Tongue (tissue), 2 donors: ENCODE measurements around the gene UTP14A. TPM values are rescaled to one million over a fixed set of nuclear protein-coding genes. Genes with fewer than 3 reads are reported as not detected.
"Not testable (repeated sequence)": the region's sequence is repeated elsewhere in the genome, so short reads cannot be mapped to it uniquely, and the experiment has no call there.

ENCODE experiments used
- DNase-seq: peaks from one replicate; pipeline ENCODE4 v3.0.0-alpha.2; 2015
- total RNA-seq: library from RNA; depleted of rRNA; stranded (reverse); fragments of >200 nt; gene quantifications from one replicate; pipeline ENCODE4 v1.2.3, GENCODE V29; 2014

The UTP14A gene
- 21.0 TPM for total RNA-seq

DNA sequence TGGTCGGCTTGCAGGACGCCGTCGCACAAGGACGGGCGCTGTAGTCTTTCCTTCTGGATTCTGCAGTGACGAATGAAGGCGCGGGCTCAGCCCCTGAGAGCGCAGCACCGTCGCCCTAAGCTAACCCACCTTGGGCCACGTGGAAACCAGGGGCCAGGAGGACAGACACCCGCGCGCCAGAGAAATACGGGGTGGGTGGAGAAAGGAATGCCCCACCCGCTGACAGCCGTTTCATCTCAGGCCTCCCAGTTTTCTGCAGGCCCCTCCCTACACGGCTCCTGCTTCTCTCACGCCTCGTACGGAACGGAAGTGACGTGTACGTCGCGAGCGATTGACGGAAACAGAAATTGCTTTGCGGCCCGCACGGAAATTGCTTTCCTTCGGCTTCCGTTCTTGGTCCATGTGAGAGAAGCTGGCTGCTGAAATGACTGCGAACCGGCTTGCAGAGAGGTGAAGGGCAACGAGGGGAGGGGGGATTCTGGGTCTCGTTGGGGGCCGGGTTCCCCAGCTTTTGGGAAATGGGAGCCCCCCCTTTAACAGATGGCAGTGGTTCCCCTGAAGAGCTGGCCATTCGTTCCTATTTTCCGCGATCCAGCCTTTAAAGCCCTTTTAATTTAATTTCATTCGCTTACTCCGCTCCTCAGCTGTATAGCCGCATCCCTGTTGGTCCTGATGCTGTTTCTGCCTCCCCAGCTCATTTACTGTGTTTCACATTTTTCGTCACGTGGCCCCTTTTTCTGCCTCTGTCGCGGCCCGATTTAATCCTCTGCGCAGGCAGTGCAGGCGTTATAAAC, at the start of gene UTP14A:
TSS of gene UTP14A (plus strand) at position 378 of the 794 bp plus-strand sequence. CDS start at position 425, 47 bp downstream.
- DNase-seq: peak; percentile 96

- DNase-seq: not testable (repeated sequence)
These were observed 46.8 kb upstream of the UTP14A start for GRCh38 chrX:129859134-129859533.

DNA sequence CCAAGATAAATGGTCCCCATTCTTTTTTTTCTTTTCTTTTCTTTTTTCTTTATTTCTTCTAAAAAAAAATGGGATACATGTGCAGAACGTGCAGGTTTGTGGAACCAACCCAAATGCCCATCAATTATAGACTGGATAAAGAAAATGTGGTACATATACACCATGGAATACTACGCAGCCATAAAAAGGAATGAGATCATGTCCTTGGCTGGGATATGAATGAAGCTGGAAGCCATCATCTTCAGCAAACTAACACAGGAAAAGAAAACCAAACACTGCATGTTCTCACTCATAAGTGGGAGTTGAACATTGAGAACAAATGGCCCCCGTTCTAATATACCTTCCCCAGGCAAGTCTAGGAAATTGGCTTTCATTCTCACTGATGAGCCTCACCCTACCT, 39.6 kb upstream of the UTP14A start:
- not testable (repeated sequence) for DNase-seq

- no peak for DNase-seq
These were observed 33.4 kb upstream of the UTP14A start for GRCh38 chrX:129872524-129872923.

DNA sequence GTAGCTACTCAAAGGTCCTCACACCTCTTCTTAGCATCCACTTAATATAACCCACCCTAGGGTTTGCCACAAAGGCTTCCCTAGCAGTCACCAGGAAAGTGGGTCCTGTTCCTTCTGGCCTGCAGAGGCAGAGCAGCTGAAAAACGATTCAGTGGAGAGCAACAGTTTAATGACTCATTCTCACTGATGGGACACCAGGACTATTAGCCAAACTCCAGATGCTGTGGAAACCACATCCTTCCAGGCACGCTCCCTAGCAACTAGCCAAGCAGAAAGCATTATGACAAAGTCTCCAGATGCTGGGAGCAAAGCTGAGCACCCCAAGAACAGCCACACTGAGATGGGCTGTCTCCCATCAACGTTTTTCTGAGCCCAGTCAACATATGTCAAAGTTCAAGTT, 30.3 kb upstream of the UTP14A start:
- DNase-seq: no peak

DNA sequence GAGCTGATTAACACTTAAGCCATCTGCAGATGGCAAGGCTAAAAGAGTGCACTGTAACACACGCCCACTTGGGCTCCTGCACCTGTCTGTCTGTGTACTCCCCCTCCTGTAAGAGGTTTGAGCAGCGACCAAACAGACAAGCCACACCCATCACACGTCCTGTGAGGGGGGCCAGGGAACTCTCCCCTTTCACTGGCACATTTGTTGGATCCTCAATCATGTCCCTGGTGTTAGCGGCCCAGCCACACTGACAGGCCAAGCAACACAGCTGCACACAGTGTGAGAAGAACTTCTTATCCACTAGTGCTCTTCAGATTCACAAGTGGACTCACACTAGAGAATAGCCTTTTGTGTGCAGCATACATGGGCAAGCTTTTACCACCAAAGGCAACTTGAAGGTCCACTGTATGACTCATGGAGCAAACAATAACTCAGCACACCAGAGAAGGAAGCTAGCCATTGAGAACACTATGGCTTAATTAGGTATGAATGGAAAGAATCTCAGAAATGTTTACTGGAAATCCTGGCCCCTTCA, 29.1 kb upstream of the UTP14A start:
- peak; percentile 54 for DNase-seq

DNA sequence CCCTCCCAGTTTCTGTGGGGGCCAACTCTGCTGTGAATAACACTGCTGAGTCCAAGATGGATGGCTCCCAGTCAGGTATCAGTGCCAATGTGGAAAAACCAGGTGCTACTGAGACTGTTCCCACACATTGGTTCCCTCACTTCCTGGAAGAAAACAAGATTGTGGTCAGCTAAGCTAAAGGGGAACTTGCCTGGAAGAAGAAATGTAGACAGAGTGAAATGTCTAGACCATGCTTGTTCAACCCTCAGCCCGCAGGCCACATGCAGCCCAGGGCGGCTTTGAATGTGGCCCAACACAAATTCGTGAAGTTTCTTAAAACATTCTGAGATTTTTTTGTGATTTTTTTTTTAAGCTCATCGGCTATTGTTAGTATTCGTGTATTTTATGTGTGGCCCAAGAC, 28.6 kb upstream of the UTP14A start:
- no peak for DNase-seq

- no peak for DNase-seq
These were observed 5.9 kb upstream of the UTP14A start for GRCh38 chrX:129900054-129900453.

DNA sequence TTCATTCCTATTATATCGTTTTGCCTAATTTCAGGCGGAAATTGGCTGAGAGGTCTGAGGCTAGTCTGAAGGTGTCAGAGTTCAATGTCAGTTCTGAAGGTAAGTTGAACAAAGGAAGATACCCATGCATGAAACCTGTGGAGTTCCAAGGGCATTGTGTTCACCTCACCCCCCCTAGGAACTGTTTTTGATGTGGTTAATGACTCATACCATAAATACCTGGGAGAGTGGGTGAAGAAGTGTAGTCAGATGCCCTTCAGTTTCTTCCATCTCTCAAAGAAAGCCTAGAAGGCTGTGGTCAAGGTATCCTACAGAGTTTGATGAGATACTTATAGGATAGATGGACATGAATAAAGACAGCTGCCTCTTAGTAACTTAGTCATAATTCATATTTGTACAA, 2.7 kb downstream of the UTP14A start:
- DNase-seq: no peak

DNA sequence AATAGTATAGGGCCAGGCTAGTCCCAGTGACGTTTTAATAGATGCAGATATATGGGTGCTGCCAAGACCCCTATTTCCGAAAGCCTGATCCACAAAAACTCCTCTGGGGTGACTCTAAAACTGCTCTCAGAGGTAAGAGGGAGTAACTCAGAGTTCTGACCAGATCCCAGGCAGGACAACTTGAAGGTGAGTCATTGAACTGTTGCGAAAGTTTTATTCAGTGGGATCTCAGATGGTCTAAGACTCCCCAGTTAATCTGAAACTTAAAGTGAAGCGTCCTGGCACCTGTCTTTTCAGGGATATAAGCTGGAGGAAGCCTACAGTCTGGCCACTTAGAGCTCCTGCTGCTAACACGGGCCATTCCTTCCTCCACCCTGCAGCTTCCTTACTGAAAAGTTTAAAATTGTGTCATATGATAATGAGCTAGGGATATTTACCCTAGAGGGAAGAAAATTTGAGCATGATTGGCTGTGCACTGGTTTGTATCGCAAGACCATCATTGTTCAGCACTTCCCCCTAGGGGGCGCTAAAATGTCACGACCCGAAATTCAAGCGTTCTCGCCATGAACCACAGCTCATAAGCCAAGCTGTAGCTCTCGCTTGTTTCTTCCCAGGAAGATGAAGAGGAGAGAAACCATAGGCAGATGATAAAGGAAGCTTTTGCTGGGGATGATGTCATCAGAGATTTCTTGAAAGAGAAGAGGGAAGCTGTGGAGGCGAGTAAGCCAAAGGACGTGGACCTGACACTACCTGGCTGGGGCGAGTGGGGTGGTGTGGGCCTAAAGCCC, 19.5 kb downstream of the UTP14A start:
- peak; percentile 88 for DNase-seq

GRCh38 chrX:129930941-129931410, 25.0 kb downstream of the UTP14A start:
- no peak for DNase-seq

- DNase-seq: peak; percentile 95
These were observed 25.5 kb downstream of the UTP14A start for GRCh38 chrX:129931411-129932015.

DNA sequence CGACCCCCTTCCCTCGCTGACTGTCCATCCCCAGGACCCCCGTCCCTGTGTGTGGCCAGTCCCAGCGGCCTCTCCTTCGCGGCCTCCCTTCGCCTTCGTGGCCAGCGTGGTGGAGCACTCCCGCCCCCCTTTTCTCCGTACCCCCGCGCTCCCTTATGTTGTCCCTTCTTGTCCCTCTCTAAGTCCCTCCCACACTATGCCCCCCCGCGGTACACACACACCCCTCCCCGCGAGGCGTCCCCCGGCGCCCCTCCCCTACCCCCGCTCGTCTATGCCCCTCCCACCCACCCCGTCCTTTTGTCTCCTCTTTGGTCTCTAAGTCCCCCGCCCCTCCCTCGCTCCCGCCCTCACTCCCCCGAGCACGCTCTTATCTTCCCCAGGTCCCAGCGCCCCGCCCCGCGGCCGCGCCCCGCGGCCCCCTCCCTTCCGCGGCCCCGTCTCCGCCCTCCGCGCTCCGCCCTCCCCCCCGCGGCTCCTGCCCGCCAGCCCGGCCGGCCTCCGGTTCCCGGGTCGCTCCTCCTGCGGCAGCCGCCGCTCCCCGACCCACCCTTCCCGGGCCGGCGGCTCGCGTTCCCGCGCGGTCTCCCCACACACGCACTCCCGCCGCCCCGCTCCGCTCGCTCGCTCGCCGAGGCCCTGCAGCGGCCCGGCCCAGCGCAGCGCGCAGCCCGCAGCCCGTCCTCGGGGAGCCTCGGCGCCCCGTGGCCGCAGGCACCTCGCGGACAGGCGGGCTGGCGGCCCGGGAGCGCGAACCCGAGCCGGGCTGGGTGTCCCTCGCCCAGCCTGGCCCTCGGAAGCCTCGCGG, 26.3 kb downstream of the UTP14A start:
- DNase-seq: peak; percentile 92

DNA sequence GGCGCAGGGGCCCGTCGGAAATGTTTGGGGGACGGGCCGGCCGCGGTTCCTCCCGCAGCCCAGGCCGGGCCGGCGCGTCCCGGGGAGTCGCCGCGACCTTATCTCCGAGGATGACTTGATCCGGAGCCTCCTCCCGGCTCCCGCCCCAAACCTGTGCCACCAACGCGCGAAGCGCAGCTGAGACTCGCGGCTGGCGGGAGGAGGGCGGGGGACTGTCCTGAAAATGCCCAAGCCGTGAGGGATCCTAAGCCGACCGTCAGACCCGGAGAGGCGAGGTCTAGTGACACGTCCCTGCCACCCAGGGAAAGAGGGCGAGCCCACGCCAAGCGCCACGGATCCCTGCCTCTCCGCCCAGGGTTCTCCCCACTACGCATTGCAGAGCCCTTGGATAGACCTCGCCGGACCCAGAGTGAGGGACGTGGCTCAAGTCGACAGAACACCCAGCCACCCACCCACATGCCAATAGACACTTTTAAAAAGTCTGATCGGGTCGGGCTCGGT, 26.9 kb downstream of the UTP14A start:
- peak; percentile 30 for DNase-seq

- no peak for DNase-seq
These were observed 27.7 kb downstream of the UTP14A start for GRCh38 chrX:129933700-129934099.

DNA sequence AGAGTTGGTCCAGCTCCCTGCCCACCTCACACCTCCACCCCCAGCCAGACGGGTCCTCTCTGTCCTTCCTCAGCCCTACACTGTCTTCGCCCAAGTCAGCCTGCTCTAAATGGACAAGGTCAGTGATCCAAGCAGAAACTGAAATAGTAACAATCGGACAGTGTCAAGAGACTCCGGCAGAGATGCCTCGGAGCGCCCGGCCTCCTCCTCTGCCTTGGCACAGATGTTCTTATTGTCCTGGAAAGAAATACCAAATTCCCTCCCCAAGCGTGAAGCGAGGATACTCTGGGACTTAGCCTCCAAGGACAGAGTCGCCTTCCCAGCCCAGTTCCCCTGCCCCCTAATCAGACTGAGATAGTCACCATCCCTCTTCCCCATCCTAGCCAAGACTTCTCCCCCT, 28.5 kb downstream of the UTP14A start:
- DNase-seq: no peak

DNA sequence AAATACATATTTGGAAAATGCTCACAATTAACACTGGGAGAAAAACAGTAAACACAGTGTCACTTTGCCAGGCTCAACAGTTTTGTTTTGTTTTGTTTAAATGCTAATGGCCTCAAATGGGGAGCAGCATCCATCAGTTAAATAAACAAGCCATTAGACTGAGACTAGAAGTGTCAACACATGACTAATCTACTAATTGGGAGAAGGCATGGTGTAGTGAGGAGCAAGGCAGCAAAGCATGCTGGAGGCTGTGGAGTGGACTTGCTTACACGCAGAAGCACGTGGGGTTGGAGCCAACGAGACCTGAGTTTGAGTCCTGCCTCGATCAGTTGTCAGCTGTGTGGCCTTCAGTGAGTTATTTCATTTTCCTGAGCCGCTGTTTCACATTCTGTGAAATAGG, 29.0 kb downstream of the UTP14A start:
- no peak for DNase-seq

GRCh38 chrX:129938081-129938480, 32.1 kb downstream of the UTP14A start:
- DNase-seq: no peak

GRCh38 chrX:129939986-129940385, 34.0 kb downstream of the UTP14A start:
- no peak for DNase-seq

GRCh38 chrX:129940721-129941120, 34.8 kb downstream of the UTP14A start:
- DNase-seq: no peak

GRCh38 chrX:129945131-129945530, 39.2 kb downstream of the UTP14A start:
- no peak for DNase-seq

GRCh38 chrX:129953334-129953648, 47.3 kb downstream of the UTP14A start:
- no peak for DNase-seq
